Fibroblast of skin of abdomen (primary cell): ENCODE measurements around the gene IGSF3.
A peak's percentile ranks its signal among the peaks of the same experiment; 100 is the strongest.
"Not testable (repeated sequence)": the region's sequence is repeated elsewhere in the genome, so short reads cannot be mapped to it uniquely, and the experiment has no call there.

ENCODE experiments used
- DNase-seq: peaks from one replicate; pipeline ENCODE4 v3.0.0-alpha.2; 2013

Gene IGSF3

DNA sequence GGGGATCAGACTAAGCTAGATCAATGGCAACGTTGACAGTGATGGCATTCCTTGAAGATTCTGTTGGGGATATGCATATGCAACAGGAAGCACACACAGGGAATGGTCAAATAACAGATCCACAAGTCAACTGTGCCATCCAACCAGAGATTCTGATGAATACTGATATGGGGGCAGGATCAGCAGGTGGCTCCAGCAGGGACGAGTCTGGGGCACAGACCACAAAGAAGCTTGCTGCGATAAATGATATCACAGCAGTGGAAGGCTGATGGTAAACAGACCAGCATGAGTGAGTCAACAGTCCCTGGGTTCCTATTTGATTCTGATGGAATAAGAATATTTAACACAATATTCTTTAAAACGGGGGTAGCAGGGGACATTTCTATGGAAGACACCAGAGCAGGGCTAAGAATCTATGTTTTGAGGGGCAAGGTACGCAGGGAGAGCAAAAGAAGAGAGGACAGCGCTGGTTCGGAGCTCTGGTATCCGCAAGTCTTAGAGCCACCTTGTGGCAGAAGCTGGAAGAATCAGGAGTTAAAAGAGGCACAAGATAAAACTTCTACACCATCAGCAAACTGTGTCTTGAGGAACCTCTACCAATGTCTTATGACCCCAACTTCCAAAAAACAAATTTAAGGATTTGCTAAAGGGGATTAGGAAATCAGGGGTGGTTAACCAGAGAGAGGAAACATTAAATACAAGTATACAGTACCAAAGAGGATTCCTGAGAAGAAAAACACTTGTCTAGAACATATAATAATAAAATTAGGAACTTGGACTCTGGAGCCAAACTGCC is 71.4 kb downstream of the IGSF3 start:
- DNase-seq, result peak; percentile 19

DNA sequence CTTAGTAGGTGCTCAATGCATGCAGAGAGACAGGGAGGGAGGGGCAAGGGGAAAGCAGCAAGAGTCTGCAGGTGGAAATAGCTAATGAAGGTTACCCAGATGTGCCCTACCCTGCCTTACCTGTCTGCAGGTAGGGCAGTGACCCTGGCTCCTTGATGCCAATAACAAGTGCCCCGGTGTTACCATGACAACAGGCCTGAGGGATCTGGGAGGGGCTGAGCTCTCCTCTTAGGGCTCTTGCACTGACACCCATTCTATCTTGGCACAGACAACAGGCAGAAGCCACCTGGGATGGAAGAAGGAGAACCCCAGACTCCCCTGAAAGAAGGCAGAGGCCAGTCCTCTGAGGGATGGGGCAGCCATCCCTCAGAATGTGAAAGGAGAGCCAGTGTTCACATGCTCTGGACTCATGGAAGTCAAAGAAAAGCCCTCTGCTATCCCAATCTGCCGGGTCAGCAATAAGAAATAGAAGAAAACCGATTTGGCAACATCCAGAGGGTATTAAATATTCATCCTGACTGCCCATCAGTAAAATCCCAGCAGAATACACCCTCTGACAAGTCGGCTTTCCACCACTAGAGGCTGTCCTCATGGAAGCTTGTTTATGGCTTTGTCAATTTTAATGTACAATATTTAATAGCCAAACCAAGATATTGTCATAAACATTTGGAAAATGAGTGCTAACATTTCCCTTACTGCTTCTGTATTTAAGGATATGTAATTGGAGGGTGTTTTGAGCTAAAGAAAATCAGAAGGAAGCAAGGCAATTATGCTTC is 72.3 kb downstream of the IGSF3 start:
- not testable (repeated sequence) for DNase-seq

GRCh38 chr1:116593977-116594376 is 73.6 kb downstream of the IGSF3 start:
- DNase-seq, result not testable (repeated sequence)

DNA sequence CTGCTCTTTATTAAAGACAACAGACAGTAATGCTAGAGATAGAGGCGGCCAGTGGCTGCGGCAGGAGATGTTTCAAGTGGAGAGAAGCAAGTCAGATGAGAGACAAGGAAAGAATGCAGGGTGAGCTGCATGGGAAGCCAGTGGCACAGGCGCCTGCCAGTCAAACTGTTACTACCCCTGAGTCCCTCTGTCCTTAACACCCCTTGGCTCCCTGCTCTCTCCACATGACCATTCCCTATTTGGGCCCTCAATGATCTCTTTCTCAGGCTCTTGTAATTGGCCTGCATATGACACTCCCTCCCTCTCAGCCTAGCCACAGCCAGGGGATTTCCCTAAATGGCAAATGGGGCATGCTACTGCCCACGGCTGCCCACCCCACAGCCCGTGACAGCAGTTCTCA is 74.1 kb downstream of the IGSF3 start:
- not testable (repeated sequence) for DNase-seq

DNA sequence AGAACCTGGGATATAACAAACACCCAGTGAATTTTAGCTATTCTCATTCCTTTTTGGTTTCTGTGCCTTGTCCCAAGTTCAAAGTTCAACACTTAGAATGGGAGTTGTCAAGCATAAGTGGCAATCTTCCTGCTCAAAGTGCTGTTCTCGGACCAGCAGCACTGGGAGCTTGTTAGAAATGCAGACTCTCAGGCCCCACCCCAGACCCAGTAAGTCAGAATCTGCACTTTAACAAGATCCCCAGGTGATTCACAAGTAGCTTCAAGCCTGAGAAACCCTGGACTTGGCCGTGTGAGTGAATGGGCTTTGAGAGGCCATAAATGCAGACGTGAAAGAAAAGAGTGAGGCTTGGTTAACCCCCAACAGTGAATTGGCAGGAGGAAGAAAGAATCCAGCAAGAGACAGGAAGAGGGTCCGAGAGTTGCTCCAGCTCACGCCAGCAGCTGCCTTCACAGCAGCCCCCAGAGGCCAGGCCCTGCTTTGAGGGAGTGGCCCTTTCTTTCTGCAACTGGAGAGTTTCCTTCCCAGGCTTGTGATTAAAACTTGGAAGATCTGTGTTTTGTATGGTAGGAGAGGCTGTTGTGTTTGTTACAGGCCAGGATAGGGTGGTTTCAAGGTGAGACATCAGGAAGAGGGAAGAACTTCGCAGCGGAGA is 75.5 kb downstream of the IGSF3 start:
- not testable (repeated sequence) for DNase-seq

GRCh38 chr1:116591006-116591950 is 76.3 kb downstream of the IGSF3 start:
- not testable (repeated sequence) for DNase-seq

- DNase-seq, result not testable (repeated sequence)
These were observed 77.1 kb downstream of the IGSF3 start for GRCh38 chr1:116590359-116591005.

- DNase-seq, result not testable (repeated sequence)
These were observed 78.3 kb downstream of the IGSF3 start for GRCh38 chr1:116589101-116589735.

DNA sequence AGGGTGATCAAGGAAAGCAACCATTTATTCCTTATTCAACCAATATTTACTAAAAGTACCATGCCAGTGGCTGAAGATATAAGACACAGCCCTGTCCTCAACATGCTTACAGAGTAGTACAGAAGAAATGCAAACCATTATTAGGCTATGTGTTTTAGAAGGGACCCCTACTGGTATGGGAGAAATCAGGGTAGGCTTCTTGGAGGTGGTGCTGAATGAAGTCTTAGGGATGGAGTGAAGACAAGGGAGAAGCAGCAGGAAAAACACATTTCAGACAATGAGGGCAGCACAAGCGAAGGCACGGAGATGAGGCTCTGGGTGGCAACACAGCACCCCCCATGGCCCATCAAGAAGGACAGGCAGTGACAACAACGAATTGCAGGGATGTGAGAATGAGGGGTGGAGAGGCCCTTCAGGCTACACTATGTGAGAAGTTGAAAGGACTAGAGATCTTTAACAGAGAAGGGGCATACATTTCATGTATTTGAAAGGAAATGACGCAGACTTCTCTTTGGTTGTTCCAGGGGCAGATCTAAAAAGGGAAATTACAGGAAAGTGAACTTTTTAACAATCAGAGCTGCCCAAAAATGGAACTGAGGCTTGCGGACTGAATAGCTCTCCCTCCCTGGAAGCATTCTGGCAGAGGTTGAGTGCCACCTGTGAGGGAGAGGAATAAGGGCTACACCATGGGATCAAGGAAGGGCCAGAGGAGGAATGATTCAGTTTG is 79.9 kb downstream of the IGSF3 start:
- DNase-seq, result no peak

DNA sequence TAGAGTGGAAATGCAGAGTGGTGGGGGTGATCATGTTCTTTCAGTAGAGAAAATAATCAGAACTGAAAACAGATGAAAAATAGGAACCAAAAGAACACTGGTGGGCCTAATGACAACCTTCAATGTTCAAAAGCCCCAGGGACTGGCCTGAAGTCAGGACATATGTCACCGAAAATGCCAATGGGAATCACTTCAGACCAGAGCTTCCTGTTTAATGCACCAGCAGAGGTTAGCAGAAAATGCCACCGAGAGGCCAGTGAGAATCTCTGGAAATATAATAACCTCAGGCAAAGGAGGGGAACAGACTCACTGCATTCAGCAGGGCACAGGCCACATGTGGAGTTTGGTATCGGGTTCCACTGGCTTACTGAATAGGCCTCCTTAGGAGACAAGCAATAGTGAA is 80.8 kb downstream of the IGSF3 start:
- no peak for DNase-seq

- DNase-seq, result no peak
These were observed 81.6 kb downstream of the IGSF3 start for GRCh38 chr1:116585886-116586285.

- DNase-seq, result no peak
These were observed 86.1 kb downstream of the IGSF3 start for GRCh38 chr1:116581323-116581885.

GRCh38 chr1:116580446-116581322 is 86.8 kb downstream of the IGSF3 start:
- peak; percentile 17 for DNase-seq

DNA sequence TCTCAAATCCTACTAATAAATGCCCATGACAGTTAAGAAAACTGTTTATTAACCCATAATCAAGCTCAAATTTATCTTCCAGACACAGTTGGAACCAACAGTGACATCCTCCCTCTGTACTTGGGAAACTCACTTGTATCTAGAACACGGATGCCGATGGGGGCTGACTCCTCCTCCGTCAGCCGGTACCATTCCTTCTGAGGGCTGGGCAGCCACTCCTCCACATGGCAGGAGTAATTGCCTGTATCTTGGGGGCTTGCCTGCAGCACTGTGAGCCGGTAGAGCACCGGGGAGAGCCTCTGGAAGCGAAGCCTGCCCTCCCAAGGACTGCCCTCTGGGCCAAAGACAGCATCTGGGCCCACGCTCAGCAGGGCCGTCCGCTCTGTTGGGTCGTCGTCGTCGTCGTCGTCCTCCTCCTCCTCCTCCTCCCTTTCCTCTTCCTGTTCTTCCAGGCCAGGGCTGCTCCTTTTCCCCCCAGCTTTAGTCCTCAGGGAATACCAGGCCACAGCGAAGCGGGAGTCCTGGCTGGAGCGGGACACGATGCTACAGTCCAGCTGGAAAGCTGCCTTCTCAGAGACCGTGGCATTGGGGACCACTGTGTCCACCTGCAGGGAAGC is 88.2 kb downstream of the IGSF3 start:
- no peak for DNase-seq

GRCh38 chr1:116578581-116578980 is 89.0 kb downstream of the IGSF3 start:
- no peak for DNase-seq

GRCh38 chr1:116577759-116578314 is 89.7 kb downstream of the IGSF3 start:
- no peak for DNase-seq

DNA sequence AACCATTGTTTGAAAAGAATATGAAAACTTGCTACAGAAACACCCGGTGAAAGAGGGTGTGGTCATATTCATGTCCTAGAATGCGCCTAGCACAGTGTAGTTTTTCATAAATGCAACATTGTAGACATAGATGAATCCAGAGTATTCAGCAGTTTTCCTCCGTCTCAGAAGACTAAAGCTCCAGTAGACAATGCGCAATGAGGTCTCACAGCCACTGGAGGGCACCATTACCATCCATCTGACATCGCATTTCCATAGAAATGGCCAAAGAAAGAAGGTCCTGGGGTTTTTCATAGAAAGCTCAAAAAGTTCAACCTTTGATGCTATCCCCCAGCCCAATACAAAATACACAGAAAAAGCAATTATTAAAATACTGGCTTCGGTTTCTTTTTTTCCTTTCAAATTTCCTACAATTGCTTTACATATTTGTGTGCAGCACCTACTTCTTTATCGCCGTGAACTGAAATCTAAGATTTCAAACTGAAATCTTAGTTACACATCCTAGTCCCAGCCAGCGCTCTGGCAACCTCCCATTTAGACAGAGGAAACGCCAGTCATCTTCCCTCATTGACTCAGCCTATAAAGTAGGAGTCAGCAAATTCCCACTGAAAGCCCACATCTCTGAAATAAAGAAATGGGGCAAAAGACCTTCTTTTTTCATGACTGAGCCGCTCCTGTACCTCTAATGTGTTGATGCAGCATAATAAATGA is 92.8 kb downstream of the IGSF3 start:
- peak; percentile 64 for DNase-seq
